RCC 7860 (cell line): ENCODE measurements around the gene STK25.
"Not testable (repeated sequence)": the region's sequence is repeated elsewhere in the genome, so short reads cannot be mapped to it uniquely, and the experiment has no call there.

Source experiments
- DNase-seq: peaks from one replicate; pipeline ENCODE4 v3.0.0-alpha.2; 2015; ENCODE audit warnings: low spot score
- FAIRE-seq: peaks from 2 replicates; lab custom pipeline; 2012; peaks lifted over from hg19 to GRCh38; lab: Jason Lieb, UNC

STK25 gene

GRCh38 chr2:241511091-241511741 is 2.8 kb upstream of the STK25 start:
- FAIRE-seq (no peak), DNase-seq (no peak)

GRCh38 chr2:241509155-241509784 is 886 bp upstream of the STK25 start:
- FAIRE-seq: no peak

DNA sequence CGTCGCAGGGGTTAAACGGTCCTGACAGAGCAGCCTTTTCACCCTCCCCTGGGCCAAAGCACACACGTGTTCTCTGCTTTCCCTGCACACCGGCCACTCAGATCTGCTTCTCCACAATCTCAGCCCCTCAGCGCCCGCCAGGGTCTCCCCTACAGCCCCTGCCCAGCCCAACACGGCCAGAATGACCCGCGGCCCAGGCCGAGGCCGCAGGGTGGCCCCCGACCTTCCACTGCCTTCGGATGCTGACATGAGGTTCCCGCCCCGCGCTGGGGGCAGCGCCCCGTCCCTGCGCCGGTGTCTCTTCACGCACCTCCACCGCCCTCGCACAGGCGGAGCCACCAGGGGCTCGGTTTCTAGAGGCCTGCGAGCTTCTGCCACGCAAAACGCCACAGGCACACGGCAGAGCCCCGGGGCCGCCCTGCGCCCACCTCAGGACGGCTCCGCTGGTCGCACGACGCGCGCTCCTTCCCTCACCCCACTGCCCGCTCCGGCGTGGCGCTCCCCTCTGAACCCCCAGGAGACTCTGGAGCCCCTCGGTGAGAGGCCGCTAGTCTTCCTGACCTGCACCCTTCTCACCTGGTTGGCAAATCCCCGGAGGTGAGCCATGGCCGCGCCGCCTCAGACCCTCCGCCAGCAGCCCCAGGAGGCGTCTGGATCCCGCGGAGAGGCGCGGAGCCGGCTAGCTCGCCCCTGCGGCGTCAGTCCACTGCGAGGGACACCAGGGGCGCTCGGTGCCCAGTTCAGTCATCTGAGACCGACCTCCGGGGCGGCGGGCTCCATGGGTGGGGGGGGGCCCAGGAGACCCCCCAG is 749 bp downstream of the STK25 start:
- no peak for FAIRE-seq

More at GRCh38 chr2:241509155-241509784, 886 bp upstream of the STK25 start:
- DNase-seq: no peak

GRCh38 chr2:241506793-241507429 is 1.5 kb downstream of the STK25 start:
- FAIRE-seq: no peak
- no peak for DNase-seq

More for the DNA sequence above, 749 bp downstream of the STK25 start:
- DNase-seq: peak; percentile 17

GRCh38 chr2:241506317-241506716 is 2.1 kb downstream of the STK25 start:
- FAIRE-seq, DNase-seq: not testable (repeated sequence)

GRCh38 chr2:241505781-241506201 is 2.6 kb downstream of the STK25 start:
- FAIRE-seq: no peak
- no peak for DNase-seq

DNA sequence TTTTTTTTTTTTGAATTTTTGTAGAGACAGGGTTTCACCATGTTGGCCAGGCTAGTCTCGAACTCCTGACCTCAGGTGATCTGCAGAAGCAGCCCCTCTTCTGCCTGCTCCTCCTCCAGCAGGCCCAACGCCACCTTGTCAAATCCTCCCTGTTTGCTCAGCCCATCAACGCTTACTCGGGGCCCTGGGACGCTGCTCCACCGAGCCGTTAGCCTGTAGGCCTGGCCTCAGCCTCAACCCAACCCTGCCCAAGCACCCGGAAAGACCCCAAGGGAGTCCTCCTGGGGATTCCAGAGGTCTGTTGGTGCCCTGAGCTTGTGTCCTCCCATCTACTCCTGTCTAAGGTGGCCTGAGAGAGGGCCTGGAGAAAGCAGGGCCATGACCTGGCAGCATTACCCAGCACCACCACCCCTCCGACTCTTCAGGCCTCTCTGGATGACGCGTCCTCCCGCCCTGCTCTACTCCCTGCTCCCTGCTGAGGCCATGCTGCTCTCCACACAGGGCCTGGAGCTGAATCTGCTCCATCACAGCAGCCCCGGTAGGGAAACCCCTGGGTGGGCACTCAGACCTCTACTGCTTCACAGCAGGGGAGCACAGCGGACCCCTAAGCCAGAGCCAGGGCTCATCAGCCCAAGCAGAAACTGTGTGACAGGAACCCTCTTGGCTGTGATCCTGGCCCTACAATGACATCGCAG is 3.2 kb downstream of the STK25 start:
- DNase-seq (no peak), FAIRE-seq (no peak)

DNA sequence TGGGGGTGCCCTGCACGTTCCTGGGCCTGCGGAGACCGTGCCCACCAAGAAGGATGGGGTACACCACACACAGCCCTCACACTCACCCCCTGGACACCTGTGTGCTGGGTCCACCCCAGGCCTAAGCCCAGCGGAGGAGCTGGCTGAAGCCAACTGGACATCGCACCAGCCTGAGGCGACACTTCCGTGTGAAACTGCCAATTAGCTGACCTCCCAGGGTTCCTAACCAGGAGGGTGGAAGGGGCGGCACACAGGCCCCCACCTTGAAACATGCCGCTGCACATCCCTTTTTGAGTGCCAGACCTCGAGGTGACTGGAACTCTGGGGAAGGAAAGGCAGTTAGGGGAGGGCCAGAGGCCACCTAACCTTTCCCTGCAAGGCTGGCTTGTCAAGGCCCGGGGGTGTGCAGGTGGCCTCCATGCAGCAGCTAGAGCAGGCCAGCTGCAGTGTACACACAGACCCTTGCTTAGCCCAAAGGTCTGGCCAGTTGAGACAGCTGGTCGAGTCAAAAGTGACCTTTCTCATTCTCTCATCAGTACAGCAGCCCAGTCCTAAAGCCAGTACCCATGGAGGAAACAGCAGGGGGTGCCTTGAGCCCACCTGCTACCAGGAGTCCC is 4.5 kb downstream of the STK25 start:
- no peak for DNase-seq
- FAIRE-seq: no peak

DNA sequence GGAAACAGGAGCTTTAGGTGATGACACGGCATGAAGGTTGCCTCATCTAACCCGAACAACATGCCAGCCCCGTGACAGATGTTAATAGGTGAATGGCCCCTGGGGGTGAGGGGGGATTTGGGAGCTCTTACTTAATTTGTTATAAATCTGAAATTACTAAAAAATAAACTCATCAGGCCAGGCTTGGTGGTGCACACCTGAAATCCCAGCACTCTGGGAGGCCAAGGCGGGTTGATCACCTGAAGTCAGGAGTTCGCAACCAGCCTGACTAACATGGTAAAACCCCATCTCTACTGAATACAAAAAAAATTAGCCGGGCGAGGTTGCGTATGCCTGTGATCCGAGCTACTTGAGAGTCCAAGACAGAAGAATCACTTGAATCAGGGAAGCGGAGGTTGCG is 6.1 kb downstream of the STK25 start:
- DNase-seq (no peak), FAIRE-seq (no peak)

- FAIRE-seq: no peak
Measured at GRCh38 chr2:241501551-241501950, 6.8 kb downstream of the STK25 start.

GRCh38 chr2:241501099-241501541 is 7.3 kb downstream of the STK25 start:
- DNase-seq: no peak
- no peak for FAIRE-seq

More at GRCh38 chr2:241501551-241501950, 6.8 kb downstream of the STK25 start:
- no peak for DNase-seq

GRCh38 chr2:241500431-241500975 is 7.9 kb downstream of the STK25 start:
- FAIRE-seq (no peak), DNase-seq (no peak)

DNA sequence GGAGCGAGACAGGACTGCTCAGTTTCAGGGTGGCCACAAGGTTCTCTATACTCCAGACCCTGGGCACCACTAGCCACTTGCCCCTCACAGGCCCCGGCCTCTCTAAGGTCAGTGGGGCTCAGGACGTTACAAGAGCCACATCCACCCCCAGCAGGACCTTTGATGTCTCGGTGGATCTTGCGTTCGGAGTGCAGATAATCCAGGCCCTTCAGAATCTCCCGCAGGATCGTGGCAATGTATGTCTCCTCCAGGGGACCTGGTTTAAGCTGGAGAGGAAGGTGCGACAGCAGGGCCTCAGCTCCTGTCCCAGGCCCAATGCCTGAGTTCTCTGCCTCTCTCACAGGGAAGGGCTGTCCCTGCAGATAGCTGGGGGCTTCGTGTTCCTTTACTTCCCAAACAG is 8.4 kb downstream of the STK25 start:
- FAIRE-seq: no peak

GRCh38 chr2:241499146-241499965 is 9.0 kb downstream of the STK25 start:
- DNase-seq (no peak), FAIRE-seq (no peak)

More for the DNA sequence above, 8.4 kb downstream of the STK25 start:
- DNase-seq: no peak

- FAIRE-seq (no peak), DNase-seq (no peak)
Measured at GRCh38 chr2:241498115-241499070, 10.0 kb downstream of the STK25 start.

- DNase-seq (no peak), FAIRE-seq (no peak)
Measured at GRCh38 chr2:241496904-241497877, 11.2 kb downstream of the STK25 start.
